Peyer's patch (tissue), 4 donors: ENCODE measurements around the gene BLMH. TPM values are rescaled to one million over a fixed set of nuclear protein-coding genes. Genes with fewer than 3 reads are reported as not detected.

ENCODE experiments used
- DNase-seq, 3 donors: peaks; one replicate each; pipeline ENCODE4 v3.0.0-alpha.2; 2017 to 2019
- H3K27ac ChIP-seq, 4 donors: fragments of 200-600 bp; sonication (generic); one replicate each; pipeline ENCODE4 v1.5.1; 2016 to 2019
- H3K27me3 ChIP-seq, 2 donors: fragments of 200-600 bp; sonication (generic); one replicate each; pipeline ENCODE4 v1.5.1; 2019
- H3K36me3 ChIP-seq, 3 donors: fragments of 200-600 bp; sonication (generic); one replicate each; pipeline ENCODE4 v1.5.1; 2016 to 2019
- H3K4me1 ChIP-seq, 4 donors: fragments of 200-600 bp; sonication (generic); one replicate each; pipeline ENCODE4 v1.5.1; 2016 to 2019
- H3K4me3 ChIP-seq, 4 donors: fragments of 200-600 bp; sonication (generic); 1 replicate in 3 of 4; 2 replicates in 1 of 4; pipeline ENCODE4 v1.5.1; 2016 to 2019; ENCODE audit warnings: mild to moderate bottlenecking in 1 of 4
- H3K9me3 ChIP-seq, 4 donors: fragments of 200-600 bp; sonication (generic); one replicate each; pipeline ENCODE4 v1.5.1; 2016 to 2019; ENCODE audit warnings: mild to moderate bottlenecking in 1 of 4
- CTCF ChIP-seq, 6 experiments: fragments of 450-650 bp in 4 of 6; fragments of 200-600 bp in 2 of 6; sonication (generic) in 1 of 6; IDR thresholded peaks; one replicate each; pipeline ENCODE4 v1.5.1; 2017 to 2019; ENCODE audit warnings: antibody characterized with exemption in 6 of 6, mild to moderate bottlenecking in 3 of 6, moderate library complexity in 1 of 6
- POLR2A ChIP-seq, 2 donors: fragments of 450-650 bp; IDR thresholded peaks; one replicate each; pipeline ENCODE4 v1.5.1; 2017; ENCODE audit warnings: antibody characterized with exemption in 2 of 2, mild to moderate bottlenecking in 2 of 2, moderate library complexity in 2 of 2
- total RNA-seq, 4 donors: library from RNA; depleted of rRNA; stranded (reverse); fragments of >200 nt; gene quantifications; one replicate each; pipeline ENCODE4 v1.1.0, GENCODE V29; 2016

The BLMH gene
- total RNA-seq, 4 donors from 2014 or later = 19.4 to 49.5 (median 31.3) TPM

GRCh38 chr17:30236766-30237165 lies 55.0 kb downstream of the BLMH start:
- H3K4me1 ChIP-seq = peaks cover 0 to 18% (median 8%) of the 10 kb centered on the region in 4 donors
- no peak for TF ChIP-seq POLR2A (IDR thresholded peaks at IDR 0.05)
- peak in 4 of 6 experiments; percentile 25 to 73 (median 62) for TF ChIP-seq CTCF (IDR thresholded peaks at IDR 0.05)
- no peaks in the 10 kb centered on the region for H3K27me3 ChIP-seq
- no peaks in the 10 kb centered on the region for H3K36me3 ChIP-seq
- no peaks in the 10 kb centered on the region for H3K9me3 ChIP-seq
- H3K4me3 ChIP-seq = no peak overlapping the region
- peak in 2 of 3 donors; percentile 74 to 84 for DNase-seq
- no peak overlapping the region for H3K27ac ChIP-seq

GRCh38 chr17:30236297-30236624 lies 55.5 kb downstream of the BLMH start:
- H3K9me3 ChIP-seq = no peaks in the 10 kb centered on the region
- H3K4me1 ChIP-seq = peaks cover 0 to 18% (median 8%) of the 10 kb centered on the region in 4 donors
- TF ChIP-seq POLR2A (IDR thresholded peaks at IDR 0.05) (no peak), CTCF (IDR thresholded peaks at IDR 0.05) (no peak)
- no peaks in the 10 kb centered on the region for H3K36me3 ChIP-seq
- no peaks in the 10 kb centered on the region for H3K27me3 ChIP-seq
- H3K27ac ChIP-seq = no peak overlapping the region
- DNase-seq = no peak
- peak overlapping the region in 2 of 4 donors; percentile 44 to 53 for H3K4me3 ChIP-seq

- Histone ChIP-seq H3K9me3 (no peaks in the 10 kb centered on the region), H3K36me3 (no peaks in the 10 kb centered on the region), H3K27me3 (no peaks in the 10 kb centered on the region), H3K4me1 (peaks cover 0 to 18% (median 8%) of the 10 kb centered on the region in 4 donors), H3K27ac (no peak within 1 kb of the TSS), H3K4me3 (peak within 1 kb of the TSS; percentile 10 to 53 (median 40))
- DNase-seq = no peak
- TF ChIP-seq POLR2A (IDR thresholded peaks at IDR 0.05) = no peak
- no peak for TF ChIP-seq CTCF (IDR thresholded peaks at IDR 0.05)
Measured at GRCh38 chr17:30235386-30236296, 56.1 kb downstream of the BLMH start, which contains the start of gene SLC6A4. Gene SLC6A4, minus strand, starts transcription at chr17:30235697. Its CDS starts 13,739 bp downstream, at chr17:30221958.

GRCh38 chr17:30234964-30235363 lies 56.8 kb downstream of the BLMH start:
- Histone ChIP-seq H3K4me3 (peak overlapping the region in 3 of 4 donors; percentile 35 to 53 (median 44)), H3K36me3 (no peaks in the 10 kb centered on the region), H3K4me1 (peaks cover 0 to 18% (median 8%) of the 10 kb centered on the region in 4 donors), H3K27me3 (no peaks in the 10 kb centered on the region), H3K27ac (no peak overlapping the region), H3K9me3 (no peaks in the 10 kb centered on the region)
- TF ChIP-seq CTCF (IDR thresholded peaks at IDR 0.05) (no peak), POLR2A (IDR thresholded peaks at IDR 0.05) (no peak)
- DNase-seq = no peak

- H3K36me3 ChIP-seq = no peaks in the 10 kb centered on the region
- H3K9me3 ChIP-seq = no peaks in the 10 kb centered on the region
- TF ChIP-seq CTCF (IDR thresholded peaks at IDR 0.05) = no peak
- no peak for TF ChIP-seq POLR2A (IDR thresholded peaks at IDR 0.05)
- H3K27me3 ChIP-seq = no peaks in the 10 kb centered on the region
- no peak overlapping the region for H3K27ac ChIP-seq
- no peak for DNase-seq
- H3K4me3 ChIP-seq = no peak overlapping the region
- H3K4me1 ChIP-seq = peaks cover 0 to 18% (median 8%) of the 10 kb centered on the region in 4 donors
Measured at GRCh38 chr17:30234296-30234695, 57.4 kb downstream of the BLMH start.
